ENCODE data around the gene PCBP3. TPM values are rescaled to one million over a fixed set of nuclear protein-coding genes. Genes with fewer than 3 reads are reported as not detected.
"Not testable (repeated sequence)": the region's sequence is repeated elsewhere in the genome, so short reads cannot be mapped to it uniquely, and the experiment has no call there.

The PCBP3 gene
- total RNA-seq, 2 experiments from 2014 or later = 1.3 to 2.2 TPM

DNA sequence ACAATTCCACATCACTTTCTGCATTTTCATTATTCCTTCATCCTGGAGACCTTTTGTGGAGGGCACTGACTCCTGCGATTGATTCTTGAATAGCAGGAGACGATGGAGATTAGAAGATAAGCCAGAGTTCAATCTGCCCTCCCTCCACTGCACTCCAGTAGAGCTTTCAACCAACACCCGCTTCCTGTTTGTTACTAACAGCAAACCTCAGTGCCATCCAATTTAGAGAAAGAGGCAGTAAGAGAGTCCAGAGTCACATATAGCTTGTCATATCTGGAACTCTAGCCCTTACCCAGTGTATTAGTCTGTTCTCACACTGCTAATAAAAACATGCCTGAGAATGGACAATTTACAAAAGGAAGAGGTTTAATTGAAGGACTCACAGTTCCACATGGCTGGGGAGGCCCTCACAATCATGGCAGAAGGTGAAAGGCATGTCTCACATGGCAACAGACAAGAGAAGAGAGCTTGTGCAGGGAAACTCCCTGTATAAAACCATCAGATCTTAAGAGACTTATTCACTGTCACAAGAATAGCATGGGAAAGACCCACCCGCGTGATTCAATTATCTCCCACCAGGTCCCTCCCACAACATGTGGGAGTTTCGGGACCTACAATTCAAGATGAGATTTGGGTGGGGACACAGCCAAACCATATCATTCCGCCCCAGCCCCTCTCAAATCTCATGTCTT lies 55.9 kb downstream of the PCBP3 start:
- no peak overlapping the region for H3K4me3 Mint-ChIP-seq
- H3K36me3 Mint-ChIP-seq = peaks cover 2% of the 10 kb centered on the region
- CTCF ChIA-PET = interaction anchor here (1.0 kb wide), 1 partner anchor 9 kb away, joined by 3 read pairs; no protein-coding TSS in a partner anchor
- H3K27ac Mint-ChIP-seq = peak overlapping the region; percentile 34
- H3K9me3 Mint-ChIP-seq (ENCODE audit: low read depth) = peaks cover 2% of the 10 kb centered on the region
- DNase-seq = no peak
- peaks cover 18% of the 10 kb centered on the region for H3K4me1 Mint-ChIP-seq
- H3K27me3 Mint-ChIP-seq = peaks cover 4% of the 10 kb centered on the region
- peak; percentile 23 for ATAC-seq

DNA sequence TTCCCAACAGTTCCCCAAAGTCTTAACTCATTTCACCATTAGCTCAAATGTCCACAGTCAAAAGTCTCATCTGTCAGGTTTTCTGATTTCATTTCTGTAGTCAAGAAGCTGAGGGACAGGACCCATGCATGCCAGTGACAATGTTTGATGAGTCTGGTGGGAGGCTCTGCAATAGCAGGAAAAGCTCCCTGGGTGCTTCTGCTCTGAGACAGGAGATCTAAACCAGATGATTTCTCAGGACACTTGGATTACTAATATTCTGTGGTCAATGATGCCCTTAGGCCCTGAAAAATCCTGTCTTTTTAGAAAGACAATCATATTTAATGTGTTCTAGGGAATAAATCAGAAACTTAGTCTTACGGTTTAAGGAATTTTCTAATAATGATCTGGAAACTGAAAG lies 56.4 kb downstream of the PCBP3 start:
- ATAC-seq (no peak), DNase-seq (no peak)
- H3K27ac Mint-ChIP-seq = no peak overlapping the region
- H3K27me3 Mint-ChIP-seq = peaks cover 4% of the 10 kb centered on the region
- H3K4me1 Mint-ChIP-seq = peaks cover 18% of the 10 kb centered on the region
- CTCF ChIA-PET = interaction anchor here (1.0 kb wide), 1 partner anchor 10 kb away, joined by 3 read pairs; no protein-coding TSS in a partner anchor
- peaks cover 2% of the 10 kb centered on the region for H3K9me3 Mint-ChIP-seq (ENCODE audit: low read depth)
- peaks cover 2% of the 10 kb centered on the region for H3K36me3 Mint-ChIP-seq
- no peak overlapping the region for H3K4me3 Mint-ChIP-seq

DNA sequence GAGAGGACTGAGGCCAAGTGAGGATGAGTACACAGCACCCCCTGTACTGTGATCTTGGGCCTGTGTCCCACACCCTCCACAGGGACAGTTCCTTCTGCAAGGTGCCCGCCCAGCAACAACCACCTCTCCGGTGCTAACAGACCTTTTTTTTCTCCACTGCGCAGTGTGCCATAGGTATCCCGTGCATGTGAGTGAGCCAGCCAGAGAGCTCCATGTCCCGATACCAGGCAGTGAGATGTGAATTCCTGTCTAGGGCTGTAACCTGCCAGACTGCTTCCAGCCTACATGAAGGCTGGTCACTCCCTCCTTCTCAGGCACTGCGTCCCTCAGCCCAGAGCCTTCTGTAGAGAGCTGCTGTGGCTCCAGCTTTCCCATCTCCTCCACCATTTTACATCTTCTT lies 56.9 kb downstream of the PCBP3 start:
- DNase-seq = no peak

DNA sequence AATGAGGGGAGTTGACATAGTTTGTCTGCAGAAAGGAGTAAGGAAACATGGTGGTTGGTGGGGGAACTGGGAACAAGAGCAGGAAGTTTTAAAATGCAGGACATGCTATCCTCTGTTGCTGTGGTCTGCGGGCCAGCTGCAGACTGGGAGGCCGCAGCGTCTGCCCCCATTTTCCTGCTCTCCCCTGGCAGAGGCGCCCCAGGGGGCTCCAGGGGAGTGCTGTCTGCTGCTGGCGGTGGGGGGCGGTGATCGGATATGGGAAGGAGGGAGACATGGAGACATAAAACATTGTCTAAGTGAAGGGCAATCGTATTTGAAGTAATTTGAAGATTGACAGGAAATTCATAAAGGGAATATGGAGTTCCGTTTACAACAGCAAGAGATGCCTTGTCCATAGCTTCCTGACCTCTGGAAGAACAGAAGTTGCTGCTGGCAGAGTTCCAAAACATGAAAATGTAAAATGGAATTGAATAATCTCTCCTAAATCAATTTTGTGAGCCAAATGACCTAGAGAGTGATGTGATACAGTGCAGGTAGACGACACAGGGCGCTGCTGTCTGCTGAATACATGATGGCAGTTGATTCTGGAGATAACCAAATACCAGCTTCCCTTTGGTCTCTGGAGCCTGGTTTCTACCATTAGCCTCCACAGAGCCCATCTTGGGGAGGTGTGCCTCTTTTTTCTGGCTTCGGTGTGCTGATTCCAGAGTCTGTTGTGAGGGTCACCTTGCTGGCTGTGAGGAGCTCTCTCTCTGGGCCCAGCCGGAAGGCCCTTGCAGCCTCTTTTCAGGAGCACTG lies 61.0 kb downstream of the PCBP3 start:
- Mint-ChIP-seq H3K4me3 (no peak overlapping the region), H3K36me3 (peaks cover under 1% of the 10 kb centered on the region), H3K27ac (no peak overlapping the region), H3K4me1 (peaks cover 8% of the 10 kb centered on the region), H3K9me3 (ENCODE audit: low read depth) (peaks cover under 1% of the 10 kb centered on the region), H3K27me3 (peaks cover 4% of the 10 kb centered on the region)
- DNase-seq = no peak
- ATAC-seq = no peak
- CTCF ChIA-PET = no interaction called here

More for the DNA sequence above, 56.9 kb downstream of the PCBP3 start:
- no peak for ATAC-seq
- Mint-ChIP-seq H3K27ac (no peak overlapping the region), H3K4me1 (peaks cover 18% of the 10 kb centered on the region), H3K9me3 (ENCODE audit: low read depth) (peaks cover 2% of the 10 kb centered on the region), H3K4me3 (no peak overlapping the region), H3K36me3 (peaks cover 2% of the 10 kb centered on the region), H3K27me3 (peaks cover 4% of the 10 kb centered on the region)
- CTCF ChIA-PET = no interaction called here

DNA sequence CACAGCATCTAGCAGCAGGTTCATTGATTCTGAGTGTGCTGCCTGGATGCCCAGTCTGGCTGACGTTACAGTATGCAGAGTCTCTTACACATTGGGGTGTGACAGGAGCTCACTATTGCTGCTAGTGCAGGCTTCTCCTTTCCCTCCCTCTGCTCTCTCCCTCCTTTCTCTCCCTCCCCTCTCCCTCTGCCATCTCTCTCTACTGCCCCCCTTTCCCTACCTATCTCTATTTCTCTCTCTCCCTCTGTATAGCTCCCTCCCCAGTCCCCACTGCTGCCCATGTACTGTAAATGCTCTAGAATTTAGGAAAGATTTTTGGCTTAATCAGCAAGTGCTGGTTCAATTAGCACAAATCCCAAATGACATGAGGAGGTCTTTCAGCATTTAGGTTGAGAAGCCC lies 62.8 kb downstream of the PCBP3 start:
- Mint-ChIP-seq H3K36me3 (no peaks in the 10 kb centered on the region), H3K4me3 (no peak overlapping the region), H3K27ac (no peak overlapping the region), H3K9me3 (ENCODE audit: low read depth) (no peaks in the 10 kb centered on the region), H3K27me3 (peaks cover 4% of the 10 kb centered on the region), H3K4me1 (no peaks in the 10 kb centered on the region)
- DNase-seq (no peak), ATAC-seq (no peak)
- CTCF ChIA-PET = interaction anchor here (0.7 kb wide), 1 partner anchor 10 kb away, joined by 4 read pairs; no protein-coding TSS in a partner anchor

DNA sequence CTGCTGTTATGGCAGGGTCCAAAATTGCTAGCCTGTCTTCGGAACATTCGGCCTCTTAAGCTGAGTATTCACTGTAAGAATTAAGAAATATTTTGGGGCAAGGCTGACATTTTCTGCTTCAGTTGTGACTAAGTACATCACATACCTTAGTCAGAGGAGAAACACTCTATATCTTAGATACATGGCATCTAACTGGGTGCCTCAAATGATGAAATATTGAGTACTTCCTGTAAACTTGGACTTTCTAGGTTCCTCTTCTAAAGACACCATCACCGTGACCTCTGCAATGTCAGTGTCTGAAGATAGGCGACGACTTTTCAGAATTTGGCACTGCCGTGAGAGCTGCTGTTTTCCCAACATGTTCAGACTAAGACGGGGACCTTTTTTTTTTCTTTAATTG lies 65.6 kb downstream of the PCBP3 start:
- ATAC-seq (no peak), DNase-seq (no peak)
- CTCF ChIA-PET = no interaction called here
- Mint-ChIP-seq H3K27me3 (no peaks in the 10 kb centered on the region), H3K9me3 (ENCODE audit: low read depth) (peaks cover 3% of the 10 kb centered on the region), H3K27ac (no peak overlapping the region), H3K4me3 (no peak overlapping the region), H3K36me3 (no peaks in the 10 kb centered on the region), H3K4me1 (no peaks in the 10 kb centered on the region)

DNA sequence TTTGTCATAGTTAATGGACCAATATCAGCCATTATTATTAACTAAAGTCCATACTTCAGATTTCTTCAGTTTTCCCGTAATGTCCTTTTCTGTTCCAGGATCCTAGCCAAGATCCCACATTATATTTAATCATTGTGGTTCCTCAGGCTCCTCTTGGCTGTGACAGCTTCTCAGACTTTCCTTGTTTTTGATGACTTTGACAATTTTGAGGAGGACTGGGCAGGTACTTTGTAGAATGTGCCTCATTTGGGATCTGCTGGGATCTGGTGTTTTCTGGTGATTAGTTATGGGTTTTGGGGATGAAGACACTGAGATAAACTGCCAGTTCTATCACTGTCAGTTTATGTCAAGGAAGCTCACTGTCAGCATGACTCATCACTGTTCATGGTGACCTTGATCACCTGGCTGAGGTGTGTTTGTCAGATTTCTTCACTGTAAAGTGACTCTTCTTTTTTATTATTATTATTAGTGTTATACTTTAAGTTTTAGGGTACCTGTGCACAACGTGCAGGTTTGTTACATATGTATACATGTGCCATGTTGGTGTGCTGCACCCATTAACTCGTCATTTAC lies 66.3 kb downstream of the PCBP3 start:
- ATAC-seq (no peak), DNase-seq (no peak)
- Mint-ChIP-seq H3K27me3 (no peaks in the 10 kb centered on the region), H3K4me3 (no peak overlapping the region), H3K27ac (no peak overlapping the region), H3K36me3 (no peaks in the 10 kb centered on the region), H3K9me3 (ENCODE audit: low read depth) (peaks cover 3% of the 10 kb centered on the region), H3K4me1 (no peaks in the 10 kb centered on the region)
- CTCF ChIA-PET = no interaction called here

DNA sequence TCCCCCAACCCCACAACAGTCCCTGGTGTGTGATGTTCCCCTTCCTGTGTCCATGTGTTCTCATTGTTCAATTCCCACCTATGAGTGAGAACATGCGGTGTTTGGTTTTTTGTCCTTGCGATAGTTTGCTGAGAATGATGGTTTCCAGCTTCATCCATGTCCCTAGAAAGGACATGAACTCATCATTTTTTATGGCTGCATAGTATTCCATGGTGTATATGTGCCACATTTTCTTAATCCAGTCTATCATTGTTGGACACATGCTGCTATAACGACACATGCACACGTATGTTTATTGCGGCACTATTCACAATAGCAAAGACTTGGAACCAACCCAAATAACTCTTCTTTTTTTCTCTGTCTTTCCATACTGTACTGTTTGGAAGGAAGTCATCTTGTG lies 66.8 kb downstream of the PCBP3 start:
- H3K9me3 Mint-ChIP-seq (ENCODE audit: low read depth); H3K4me3 Mint-ChIP-seq; DNase-seq; CTCF ChIA-PET; ATAC-seq; H3K27me3 Mint-ChIP-seq; H3K36me3 Mint-ChIP-seq; H3K4me1 Mint-ChIP-seq: not testable (repeated sequence)
- peak overlapping the region; percentile 39 for H3K27ac Mint-ChIP-seq

DNA sequence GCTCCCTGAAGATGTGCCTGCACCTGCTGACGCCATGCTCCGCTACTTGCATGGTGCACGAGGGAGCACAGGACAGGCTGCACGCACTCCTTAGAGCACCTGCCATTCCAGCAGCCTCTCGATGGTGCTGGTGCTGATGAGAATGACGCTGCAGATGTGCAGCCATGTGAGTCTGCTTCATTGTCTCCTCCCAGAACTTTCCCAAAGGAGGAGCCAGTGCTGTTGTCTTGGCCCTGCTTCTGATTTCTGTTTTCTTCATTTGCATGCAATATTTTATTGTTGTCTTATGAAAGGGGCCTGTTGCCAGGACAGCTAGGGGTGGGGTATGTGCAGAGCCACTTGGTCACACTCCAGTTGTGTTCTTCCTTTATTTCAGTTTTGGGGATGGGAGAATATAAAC lies 70.1 kb downstream of the PCBP3 start:
- no peaks in the 10 kb centered on the region for H3K4me1 Mint-ChIP-seq
- no peak for DNase-seq
- H3K27me3 Mint-ChIP-seq = peaks cover 27% of the 10 kb centered on the region
- ATAC-seq = no peak
- CTCF ChIA-PET = no interaction called here
- no peak overlapping the region for H3K27ac Mint-ChIP-seq
- H3K4me3 Mint-ChIP-seq = no peak overlapping the region
- H3K9me3 Mint-ChIP-seq (ENCODE audit: low read depth) = peaks cover 3% of the 10 kb centered on the region
- H3K36me3 Mint-ChIP-seq = no peaks in the 10 kb centered on the region

DNA sequence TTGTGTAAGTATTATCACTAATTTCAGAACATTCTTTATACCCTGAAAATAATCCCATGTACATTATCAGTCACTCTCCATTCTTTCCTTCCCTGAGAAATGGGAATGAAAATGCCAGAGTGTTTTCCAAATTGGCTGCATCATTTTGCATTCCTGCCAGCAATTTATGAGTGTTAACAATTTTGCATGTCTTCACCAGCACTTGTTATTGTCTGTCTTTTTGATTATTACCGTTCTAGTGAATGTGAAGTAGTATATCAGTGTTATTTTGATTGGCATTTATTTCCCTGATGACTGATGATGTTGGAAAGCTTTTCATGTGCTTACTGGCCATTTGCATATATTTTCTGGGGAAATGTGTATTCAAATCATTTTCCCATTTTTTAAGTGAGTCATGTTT lies 71.9 kb downstream of the PCBP3 start:
- Mint-ChIP-seq H3K27ac (no peak overlapping the region), H3K27me3 (peaks cover 33% of the 10 kb centered on the region), H3K36me3 (no peaks in the 10 kb centered on the region), H3K4me1 (no peaks in the 10 kb centered on the region), H3K9me3 (ENCODE audit: low read depth) (peaks cover 3% of the 10 kb centered on the region), H3K4me3 (no peak overlapping the region)
- no peak for ATAC-seq
- CTCF ChIA-PET = no interaction called here
- no peak for DNase-seq

DNA sequence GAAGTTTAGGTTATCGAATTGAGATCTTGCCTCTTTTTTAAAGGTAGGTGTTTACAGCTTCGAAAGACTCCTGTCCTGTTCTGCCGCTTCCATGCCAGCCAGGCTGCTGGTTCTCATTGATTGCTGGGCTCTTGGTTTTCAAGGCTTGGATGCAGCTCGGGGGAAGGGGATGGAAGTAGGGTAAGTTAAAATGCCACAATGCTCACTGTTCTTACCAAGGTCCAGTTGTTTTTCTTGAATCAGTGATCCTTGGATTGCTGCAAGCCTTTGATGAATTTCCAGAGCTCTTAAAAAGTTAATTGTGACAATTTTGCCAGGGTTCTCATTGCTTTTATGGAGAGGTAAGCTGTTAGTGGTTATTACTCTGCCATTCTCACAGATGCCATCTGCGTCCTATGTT lies 74.9 kb downstream of the PCBP3 start:
- Mint-ChIP-seq H3K4me3 (no peak overlapping the region), H3K4me1 (peaks cover 2% of the 10 kb centered on the region), H3K9me3 (ENCODE audit: low read depth) (no peaks in the 10 kb centered on the region), H3K27ac (no peak overlapping the region), H3K27me3 (peaks cover 33% of the 10 kb centered on the region), H3K36me3 (no peaks in the 10 kb centered on the region)
- no peak for ATAC-seq
- no peak for DNase-seq
- CTCF ChIA-PET = no interaction called here

DNA sequence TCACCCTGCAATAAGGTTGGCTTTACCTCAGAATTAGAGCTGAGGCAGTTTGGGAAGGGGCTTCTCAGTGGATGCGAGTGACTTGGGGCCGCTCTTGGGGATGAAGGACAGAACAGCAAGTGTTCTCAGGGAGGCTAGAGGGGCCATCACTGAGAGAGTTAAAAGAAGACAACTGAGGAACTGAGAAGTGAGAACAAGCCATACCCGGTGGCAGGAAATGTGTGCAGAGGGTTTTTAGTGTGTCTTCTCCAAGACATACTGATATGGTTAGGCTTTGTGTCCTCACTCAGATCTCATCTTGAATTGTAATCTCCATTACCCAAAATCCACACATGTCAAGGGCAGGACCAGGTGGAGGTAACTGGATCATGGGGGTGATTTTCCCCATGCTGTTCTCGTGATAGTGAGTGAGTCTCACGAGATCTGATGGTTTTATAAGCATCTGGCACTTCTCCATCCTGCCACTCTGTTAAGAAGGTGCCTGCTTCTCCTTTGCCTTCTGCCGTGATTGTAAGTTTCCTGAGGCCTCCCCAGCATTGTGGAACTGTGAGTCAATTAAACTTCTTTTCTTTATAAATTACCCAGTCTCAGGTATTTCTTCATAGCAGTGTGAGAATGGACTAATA lies 75.8 kb downstream of the PCBP3 start:
- H3K9me3 Mint-ChIP-seq (ENCODE audit: low read depth) = no peaks in the 10 kb centered on the region
- peaks cover 33% of the 10 kb centered on the region for H3K27me3 Mint-ChIP-seq
- H3K4me1 Mint-ChIP-seq = peaks cover 2% of the 10 kb centered on the region
- no peak overlapping the region for H3K27ac Mint-ChIP-seq
- ATAC-seq (no peak), DNase-seq (no peak)
- H3K4me3 Mint-ChIP-seq = no peak overlapping the region
- H3K36me3 Mint-ChIP-seq = no peaks in the 10 kb centered on the region
- CTCF ChIA-PET = no interaction called here

DNA sequence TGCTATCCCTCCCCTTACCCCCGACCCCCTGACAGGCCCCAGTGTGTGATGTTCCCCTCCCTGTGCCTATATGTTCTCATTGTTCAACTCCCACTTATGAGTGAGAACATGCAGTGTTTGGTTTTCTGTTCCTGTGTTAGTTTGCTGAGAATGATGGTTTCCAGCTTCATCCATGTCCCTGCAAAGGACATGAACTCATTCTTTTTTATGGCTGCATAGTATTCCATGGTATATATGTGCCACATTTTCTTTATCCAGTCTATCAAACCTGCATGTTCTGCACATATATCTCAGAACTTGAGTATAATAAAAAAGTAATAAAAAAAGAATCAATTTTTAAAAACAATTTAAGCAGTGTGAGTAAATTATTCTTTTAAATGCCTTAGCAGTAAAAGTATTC lies 76.7 kb downstream of the PCBP3 start:
- H3K27ac Mint-ChIP-seq; CTCF ChIA-PET; H3K36me3 Mint-ChIP-seq; H3K4me1 Mint-ChIP-seq; DNase-seq; H3K9me3 Mint-ChIP-seq (ENCODE audit: low read depth); H3K4me3 Mint-ChIP-seq; ATAC-seq: not testable (repeated sequence)
- peaks cover 33% of the 10 kb centered on the region for H3K27me3 Mint-ChIP-seq
